Retinal pigment epithelial cell (primary cell): ENCODE data around the gene C1QTNF1.
"Not testable (repeated sequence)": the region's sequence is repeated elsewhere in the genome, so short reads cannot be mapped to it uniquely, and the experiment has no call there.

Source experiments
- DNase-seq: peaks from one replicate; pipeline ENCODE4 v3.0.0-alpha.2; 2010; ENCODE audit warnings: low read depth
- H3K4me3 ChIP-seq: 2 replicates; pipeline ENCODE4 v1.5.1; 2011; ENCODE audit warnings: mild to moderate bottlenecking, low read length, control low read depth, moderate library complexity
- TF ChIP-seq, protein P1 (sequence below): conservative IDR thresholded peaks from 2 replicates; pipeline ENCODE4 v1.5.1; 2011; ENCODE audit warnings: low read depth, low read length, control low read depth, inconsistent platforms

Gene C1QTNF1

DNA sequence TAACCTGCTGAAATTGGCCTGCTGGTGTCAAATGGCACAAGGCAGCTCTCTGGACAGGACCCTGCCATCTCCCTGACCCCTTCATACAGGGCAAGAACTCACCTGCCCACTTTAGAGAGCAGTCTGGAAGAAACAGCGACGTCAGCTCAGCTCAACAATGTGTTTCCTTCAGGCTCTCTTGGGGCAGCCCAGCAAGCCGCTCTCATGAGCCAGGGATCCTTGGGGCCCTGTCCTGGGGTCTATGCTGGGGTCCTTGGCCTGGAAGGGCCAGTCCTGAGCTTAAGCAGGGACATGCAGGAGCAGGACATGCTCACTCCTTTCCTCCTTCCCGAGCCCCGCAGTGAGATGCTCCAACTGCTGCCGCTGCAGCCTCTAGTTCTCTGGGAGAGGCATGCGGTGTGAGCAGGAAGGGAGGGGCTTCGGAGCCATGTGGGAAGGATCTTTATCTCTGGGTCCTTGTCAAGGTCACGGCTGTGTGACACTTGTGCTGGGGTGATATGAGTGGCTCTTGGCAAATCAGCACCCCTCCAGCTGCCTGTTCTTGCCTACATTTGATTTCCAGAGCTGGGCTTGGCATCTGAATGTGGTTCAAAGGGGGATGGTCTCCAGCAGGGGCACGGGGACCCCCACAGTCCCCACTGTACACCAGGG lies 3.4 kb downstream of the C1QTNF1 start:
- no peak overlapping the region for H3K4me3 ChIP-seq
- DNase-seq, result no peak
- TF ChIP-seq, protein P1, sequence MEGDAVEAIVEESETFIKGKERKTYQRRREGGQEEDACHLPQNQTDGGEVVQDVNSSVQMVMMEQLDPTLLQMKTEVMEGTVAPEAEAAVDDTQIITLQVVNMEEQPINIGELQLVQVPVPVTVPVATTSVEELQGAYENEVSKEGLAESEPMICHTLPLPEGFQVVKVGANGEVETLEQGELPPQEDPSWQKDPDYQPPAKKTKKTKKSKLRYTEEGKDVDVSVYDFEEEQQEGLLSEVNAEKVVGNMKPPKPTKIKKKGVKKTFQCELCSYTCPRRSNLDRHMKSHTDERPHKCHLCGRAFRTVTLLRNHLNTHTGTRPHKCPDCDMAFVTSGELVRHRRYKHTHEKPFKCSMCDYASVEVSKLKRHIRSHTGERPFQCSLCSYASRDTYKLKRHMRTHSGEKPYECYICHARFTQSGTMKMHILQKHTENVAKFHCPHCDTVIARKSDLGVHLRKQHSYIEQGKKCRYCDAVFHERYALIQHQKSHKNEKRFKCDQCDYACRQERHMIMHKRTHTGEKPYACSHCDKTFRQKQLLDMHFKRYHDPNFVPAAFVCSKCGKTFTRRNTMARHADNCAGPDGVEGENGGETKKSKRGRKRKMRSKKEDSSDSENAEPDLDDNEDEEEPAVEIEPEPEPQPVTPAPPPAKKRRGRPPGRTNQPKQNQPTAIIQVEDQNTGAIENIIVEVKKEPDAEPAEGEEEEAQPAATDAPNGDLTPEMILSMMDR, result no peak

DNA sequence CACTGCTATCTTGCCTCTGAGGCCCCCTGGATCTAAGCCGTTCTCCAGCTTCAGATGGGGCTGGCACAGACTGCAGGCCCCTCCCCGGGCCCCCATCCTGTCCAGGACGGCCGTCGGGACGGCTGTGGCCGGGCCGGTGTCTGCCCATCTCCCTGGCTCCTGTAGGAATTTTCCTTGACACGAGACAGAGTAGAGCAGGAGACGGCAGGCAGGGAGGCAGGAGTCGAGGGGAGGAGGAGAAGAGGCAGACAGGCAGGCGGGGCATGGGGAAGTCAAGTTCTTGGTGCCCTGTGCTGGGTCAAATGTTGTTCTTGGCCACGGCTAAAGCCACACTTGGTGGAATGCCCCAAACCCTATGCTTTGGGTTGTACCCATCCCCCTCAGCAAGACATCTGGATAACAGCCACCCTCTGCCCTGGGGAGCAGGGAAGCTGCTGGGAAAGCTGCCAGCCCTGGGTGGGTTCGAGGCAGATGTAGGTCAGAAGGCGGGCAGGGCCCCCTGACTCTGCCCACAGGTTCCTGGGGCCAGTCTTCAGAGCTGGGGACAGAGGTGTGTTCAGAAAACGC lies 4.0 kb downstream of the C1QTNF1 start:
- DNase-seq, result no peak
- TF ChIP-seq, protein P1, result no peak
- H3K4me3 ChIP-seq, result no peak overlapping the region

DNA sequence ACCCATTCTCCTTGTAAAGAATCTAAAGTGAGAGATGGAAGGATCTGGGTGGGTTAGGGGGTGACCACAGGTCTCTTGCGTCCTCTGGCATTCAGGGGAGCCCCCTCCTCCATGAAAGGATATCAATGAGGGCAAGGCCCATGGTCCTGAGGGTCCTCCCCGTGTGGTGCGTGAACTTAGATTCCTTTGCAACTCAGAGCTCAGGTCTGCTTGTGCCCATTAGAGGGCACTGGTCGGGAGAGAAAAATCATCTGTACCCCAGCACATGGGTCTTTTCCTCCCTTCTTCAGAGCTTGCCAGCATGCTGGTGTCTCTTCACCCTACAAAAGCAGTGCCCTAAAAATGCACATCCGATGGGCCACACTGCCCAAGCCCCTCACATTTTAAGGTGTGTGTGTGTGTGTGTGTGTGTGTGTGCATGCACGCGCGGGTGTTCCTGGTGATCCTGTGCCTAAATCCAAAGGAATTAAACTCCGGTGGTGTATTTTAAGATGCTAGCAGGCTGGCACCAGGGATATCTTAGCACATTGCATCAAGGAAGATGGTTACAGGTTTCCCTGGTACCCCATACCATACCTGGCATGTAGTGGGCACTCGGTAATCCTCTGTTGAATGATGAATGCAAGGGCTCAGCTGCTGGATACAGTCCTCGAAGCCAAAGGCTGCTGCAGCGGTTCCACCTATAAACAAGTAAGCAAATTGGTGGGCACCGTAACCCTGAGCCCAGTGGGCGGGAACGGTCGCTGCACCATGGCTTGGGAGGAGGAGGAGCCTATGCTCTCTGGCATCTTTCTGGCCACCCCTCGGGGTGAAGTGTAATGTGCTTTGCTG lies 4.7 kb downstream of the C1QTNF1 start:
- no peak overlapping the region for H3K4me3 ChIP-seq
- no peak for DNase-seq
- TF ChIP-seq, protein P1, result peak; percentile 55

DNA sequence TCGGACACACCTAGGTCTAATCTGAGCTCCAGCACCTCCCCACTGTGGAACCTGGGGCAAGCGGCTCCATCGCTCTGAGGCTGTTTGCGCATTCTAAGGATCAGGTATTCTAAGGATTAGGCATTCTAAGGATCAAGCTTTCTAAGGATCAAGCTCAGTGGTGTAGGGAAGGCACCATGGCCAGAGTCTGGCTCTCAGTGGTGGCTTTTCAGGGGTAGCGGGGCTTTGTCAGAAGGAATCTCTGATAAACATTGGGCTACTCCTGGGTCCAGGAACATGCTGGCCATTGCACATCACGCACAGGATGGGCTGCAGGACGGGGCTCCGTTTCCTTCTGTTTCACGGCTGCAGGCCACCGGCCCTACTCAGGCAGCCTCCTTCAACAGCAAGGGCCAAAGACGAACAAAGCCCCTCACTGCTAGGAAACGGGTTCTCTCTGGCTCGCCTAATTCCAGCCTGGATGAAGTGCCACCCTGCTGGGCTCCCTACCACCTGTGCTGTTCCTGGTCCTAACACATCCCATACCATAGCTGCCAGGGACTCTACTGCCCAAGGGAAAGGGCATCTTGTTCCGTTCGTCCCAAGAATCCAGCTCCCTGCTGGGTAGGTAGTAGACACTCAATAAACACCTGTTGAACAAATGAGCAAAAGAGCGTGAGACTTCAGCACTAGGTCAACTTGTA lies 5.5 kb downstream of the C1QTNF1 start:
- DNase-seq, result no peak
- no peak overlapping the region for H3K4me3 ChIP-seq
- TF ChIP-seq, protein P1, result no peak

DNA sequence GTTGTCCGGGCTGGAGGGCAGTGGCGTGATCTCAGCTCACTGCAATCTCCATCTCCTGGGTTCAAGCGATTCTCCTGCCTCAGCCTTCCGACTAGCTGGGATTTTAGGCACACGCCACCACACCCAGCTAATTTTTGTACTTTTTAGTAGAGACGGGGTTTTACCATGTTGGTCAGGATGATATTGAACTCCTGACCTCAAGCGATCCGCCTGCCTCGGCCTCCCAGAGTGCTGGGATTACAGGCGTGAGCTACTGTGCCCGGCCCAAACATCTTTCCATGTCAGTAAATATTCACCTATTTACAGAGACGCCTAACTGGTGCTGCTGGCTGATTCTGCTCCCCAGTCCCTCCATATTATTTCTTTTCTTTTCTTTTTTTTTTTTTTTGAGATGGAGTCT lies 6.7 kb downstream of the C1QTNF1 start:
- not testable (repeated sequence) for DNase-seq

DNA sequence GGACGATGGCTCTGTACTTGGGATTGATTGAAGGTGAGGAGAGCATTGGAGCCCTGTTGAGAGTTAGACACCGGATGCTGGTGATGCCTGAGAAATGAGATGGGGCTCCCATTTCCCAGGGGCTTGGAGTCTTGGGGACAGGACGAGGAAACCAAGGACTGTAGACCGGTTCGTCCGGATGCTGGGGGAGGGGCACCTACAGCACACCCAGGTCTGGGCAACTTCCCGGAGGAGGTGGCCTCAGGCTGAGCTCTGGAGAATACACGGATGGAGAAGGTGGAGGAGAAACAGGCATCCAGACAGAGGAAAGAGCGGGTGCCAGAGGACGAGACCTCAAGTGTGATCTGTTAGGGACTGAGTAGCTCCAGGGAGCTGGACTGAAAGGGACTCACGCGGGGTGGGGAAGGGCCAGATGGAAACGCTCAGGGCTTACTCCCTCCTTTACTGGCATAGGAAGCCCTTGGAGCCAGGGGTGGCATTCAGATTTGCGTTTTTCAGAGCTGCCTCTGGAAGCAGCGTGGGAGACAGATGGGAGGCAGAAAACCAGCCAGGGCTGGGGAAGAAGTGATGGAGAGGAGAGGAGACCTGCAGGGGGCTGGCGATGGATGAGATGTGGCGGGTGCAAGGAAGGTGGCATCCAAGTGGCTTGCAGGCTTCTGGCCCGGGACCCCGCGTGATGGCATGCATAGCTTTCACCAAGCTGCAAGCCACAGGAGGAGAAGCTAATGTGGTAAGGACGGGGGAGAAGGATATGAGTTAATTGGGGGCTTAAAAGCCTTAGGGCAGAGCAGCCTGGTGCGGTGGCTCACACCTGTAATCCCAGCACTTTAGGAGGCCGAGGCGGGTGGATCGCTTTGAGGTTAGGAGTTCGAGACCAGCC lies 8.3 kb downstream of the C1QTNF1 start:
- H3K4me3 ChIP-seq, result no peak overlapping the region
- TF ChIP-seq, protein P1, result no peak
- DNase-seq, result no peak

More for the DNA sequence above, 6.7 kb downstream of the C1QTNF1 start:
- H3K4me3 ChIP-seq, result not testable (repeated sequence)
